SK-N-SH (cell line): Measurements from ENCODE around the gene RNF150. TPM values are rescaled to one million over a fixed set of nuclear protein-coding genes. Genes with fewer than 3 reads are reported as not detected.

Experiments
- CTCF ChIA-PET: fragments of 300-600, 350-600 bp; formaldehyde crosslinking; extraction: SDS; loops from one replicate; lab custom pipeline; 2021; lab: Yijun Ruan, JAX
- POLR2A ChIA-PET: fragments of 350-600 bp; sonication (Branson Sonifier 250); formaldehyde crosslinking; extraction: SDS; loops from one replicate; lab custom pipeline; 2020; ENCODE audit warnings: antibody characterized with exemption, inconsistent platforms; lab: Yijun Ruan, JAX
- DNase-seq: peaks from one replicate; pipeline ENCODE4 v3.0.0; 2012
- H2AFZ ChIP-seq: fragments of 200-600 bp; sonication (generic); 2 replicates; pipeline ENCODE4 v1.8.1; 2016; ENCODE audit warnings: antibody characterized with exemption, mild to moderate bottlenecking, low read depth
- H3F3A ChIP-seq: fragments of 200-600 bp; sonication (generic); replicated peaks from 2 replicates; pipeline ENCODE3; 2016; ENCODE audit warnings: antibody characterized with exemption, mild to moderate bottlenecking; ENCODE audit not compliant: insufficient read depth
- H3K27ac ChIP-seq, 2 experiments: fragments of 200-500 bp in 1 of 2; fragments of 200-600 bp in 1 of 2; sonication (Bioruptor generic) in 1 of 2; sonication (generic), shearing (Covaris generic) in 1 of 2; 2 replicates each; pipeline versions ENCODE4 v1.5.1 to v1.6.1; 2014 to 2016; ENCODE audit warnings: low read depth in 2 of 2, inconsistent platforms in 1 of 2, low read length in 1 of 2, mild to moderate bottlenecking in 1 of 2, mixed read lengths in 1 of 2
- H3K27me3 ChIP-seq: fragments of 200-600 bp; sonication (generic), shearing (Covaris generic); 2 replicates; pipeline ENCODE4 v1.6.1; 2016; ENCODE audit warnings: mixed run types; ENCODE audit not compliant: insufficient read depth
- H3K36me3 ChIP-seq, 2 experiments: fragments of 200-500 bp in 1 of 2; fragments of 200-600 bp in 1 of 2; sonication (Bioruptor generic) in 1 of 2; sonication (generic) in 1 of 2; replicated peaks in 1 of 2; 2 replicates each; pipeline versions ENCODE3 to v1.5.1; 2014 to 2016; ENCODE audit warnings: low read length in 1 of 2, mild to moderate bottlenecking in 1 of 2; ENCODE audit not compliant: insufficient read depth in 2 of 2, control insufficient read depth in 1 of 2
- H3K4me1 ChIP-seq, 2 experiments: fragments of 200-500 bp in 1 of 2; fragments of 200-600 bp in 1 of 2; sonication (Bioruptor generic) in 1 of 2; sonication (generic), shearing (Covaris generic) in 1 of 2; 2 replicates each; pipeline versions ENCODE4 v1.5.1 to v1.6.1; 2014 to 2016; ENCODE audit warnings: low read depth in 1 of 2, low read length in 1 of 2, mixed run types in 1 of 2; ENCODE audit not compliant: insufficient read depth in 2 of 2, control insufficient read depth in 1 of 2
- H3K4me2 ChIP-seq: fragments of 200-600 bp; sonication (generic), shearing (Covaris generic); 2 replicates; pipeline ENCODE4 v1.6.1; 2017; ENCODE audit warnings: mixed run types
- H3K4me3 ChIP-seq, 2 experiments: fragments of 200-500 bp in 1 of 2; fragments of 200-600 bp in 1 of 2; sonication (Bioruptor generic) in 1 of 2; sonication (generic), shearing (Covaris generic) in 1 of 2; 2 replicates each; pipeline versions ENCODE4 v1.5.1 to v1.8.1; 2014 to 2016; ENCODE audit warnings: low read depth in 2 of 2, inconsistent platforms in 1 of 2, low read length in 1 of 2, mild to moderate bottlenecking in 1 of 2, mixed read lengths in 1 of 2, moderate library complexity in 1 of 2
- H3K79me2 ChIP-seq: fragments of 200-600 bp; sonication (generic); 2 replicates; pipeline ENCODE4 v1.8.1; 2017; ENCODE audit warnings: mild to moderate bottlenecking; ENCODE audit not compliant: insufficient read depth
- H3K9ac ChIP-seq: fragments of 200-600 bp; sonication (generic); 2 replicates; pipeline ENCODE4 v1.6.1; 2017; ENCODE audit warnings: mixed run types
- H3K9me2 ChIP-seq: fragments of 200-600 bp; sonication (generic); 2 replicates; pipeline ENCODE4 v1.6.1; 2017; ENCODE audit warnings: mixed run types
- H3K9me3 ChIP-seq: fragments of 200-600 bp; sonication (generic); 2 replicates; pipeline ENCODE4 v1.6.1; 2017; ENCODE audit warnings: mixed run types, mild to moderate bottlenecking, moderate library complexity
- H4K20me1 ChIP-seq: fragments of 200-600 bp; sonication (generic); 2 replicates; pipeline ENCODE4 v1.6.1; 2017; ENCODE audit warnings: mild to moderate bottlenecking, mixed run types; ENCODE audit not compliant: insufficient read depth
- CHD2 ChIP-seq: fragments of 150-350 bp; IDR thresholded peaks from 2 replicates; pipeline ENCODE4 v1.6.1; 2018; ENCODE audit warnings: low read length; ENCODE audit not compliant: partially characterized antibody
- ELF1 ChIP-seq: IDR thresholded peaks from 2 replicates; pipeline ENCODE4 v1.4.0; 2012
- EP300 ChIP-seq, 2 experiments: IDR thresholded peaks; 2 replicates each; pipeline versions ENCODE4 v1.4.0 to v1.6.1; 2012; ENCODE audit warnings: borderline replicate concordance in 1 of 2, low read depth in 1 of 2, low read length in 1 of 2
- FOSL2 ChIP-seq: IDR thresholded peaks from 2 replicates; pipeline ENCODE4 v1.4.0; 2012; ENCODE audit warnings: low read depth, mild to moderate bottlenecking, moderate library complexity, borderline replicate concordance
- FOXM1 ChIP-seq: IDR thresholded peaks from 2 replicates; pipeline ENCODE4 v1.4.0; 2012; ENCODE audit warnings: low read depth, mild to moderate bottlenecking
- GATA2 ChIP-seq: sonication (generic); formaldehyde crosslinking; IDR thresholded peaks from 2 replicates; pipeline ENCODE4 v1.5.0; 2020; ENCODE audit warnings: mild to moderate bottlenecking, missing genetic modification reagents
- IRF3 ChIP-seq: fragments of 150-350 bp; IDR thresholded peaks from 2 replicates; pipeline ENCODE4 v1.6.1; 2016; ENCODE audit warnings: mild to moderate bottlenecking, low read depth, low read length
- JUND ChIP-seq: IDR thresholded peaks from 2 replicates; pipeline ENCODE4 v1.4.0; 2012
- MEF2A ChIP-seq: IDR thresholded peaks from 2 replicates; pipeline ENCODE4 v1.4.0; 2012; ENCODE audit warnings: low read depth, borderline replicate concordance
- MXI1 ChIP-seq: IDR thresholded peaks from 2 replicates; pipeline ENCODE4 v1.6.1; 2012; ENCODE audit warnings: mild to moderate bottlenecking, low read depth, low read length, improper control_type of control experiment
- NFIC ChIP-seq: IDR thresholded peaks from 2 replicates; pipeline ENCODE4 v1.4.0; 2012; ENCODE audit warnings: borderline replicate concordance
- PBX3 ChIP-seq: IDR thresholded peaks from 2 replicates; pipeline ENCODE4; 2012
- POLR2AphosphoS5 ChIP-seq: IDR thresholded peaks from 2 replicates; pipeline ENCODE4 v1.6.1; 2012; ENCODE audit warnings: low read depth, low read length
- REST ChIP-seq: IDR thresholded peaks from 2 replicates; pipeline ENCODE4 v1.6.1; 2012; ENCODE audit warnings: mild to moderate bottlenecking, low read depth, low read length, moderate library complexity
- RXRA ChIP-seq: IDR thresholded peaks from 2 replicates; pipeline ENCODE4 v1.4.0; 2012; ENCODE audit warnings: low read depth, mild to moderate bottlenecking, borderline replicate concordance
- SIN3A ChIP-seq: IDR thresholded peaks from 2 replicates; pipeline ENCODE4 v1.6.1; 2012; ENCODE audit warnings: low read depth, mild to moderate bottlenecking, low read length, moderate library complexity, borderline replicate concordance
- TAF1 ChIP-seq: IDR thresholded peaks from 2 replicates; pipeline ENCODE4 v1.6.1; 2012; ENCODE audit warnings: low read depth, mild to moderate bottlenecking, low read length, moderate library complexity, borderline replicate concordance
- TCF12 ChIP-seq: IDR thresholded peaks from 2 replicates; pipeline ENCODE4 v1.4.0; 2012
- USF2 ChIP-seq: fragments of 150-350 bp; IDR thresholded peaks from 2 replicates; pipeline ENCODE4 v1.6.1; 2017; ENCODE audit warnings: antibody characterized with exemption, low read length, low read depth, borderline replicate concordance
- WGBS: methylation state at CpG from one replicate; pipeline ENCODE4 v1.1.6; 2017; ENCODE audit warnings: low lambda C conversion rate; 5-methylcytosine and 5-hydroxymethylcytosine counted together
- polyA plus RNA-seq, 3 experiments: library from polyadenylated mRNA; depleted of rRNA; stranded (reverse); fragments of >200 nt; gene quantifications; 2 replicates each; pipeline ENCODE4 v1.2.3, GENCODE V29; 2012

RNF150 gene
- polyA plus RNA-seq, 1 of the 3 experiments (the other 2 are of a cell fraction): 5.8 TPM

- TF ChIP-seq EP300 (IDR thresholded peaks at IDR 0.05; ENCODE audit: borderline replicate concordance in 1 of 2, low read depth in 1 of 2, low read length in 1 of 2): no peak; a peak in 1 of 4 replicates
- TF ChIP-seq CHD2: no peak
- no peak for TF ChIP-seq PBX3
- TF ChIP-seq FOXM1: no peak
- no peak for TF ChIP-seq POLR2AphosphoS5
Observed at GRCh38 chr4:140944199-140944515, 189.1 kb downstream of the RNF150 start (continued).

- ChIA-PET POLR2A (no interaction called here), CTCF (no interaction called here)
- no peaks in the 10 kb centered on the region for H3K27me3 ChIP-seq
- peak overlapping the region; percentile 89 to 91 for H3K27ac ChIP-seq
- DNase-seq: no peak
- no peaks in the 10 kb centered on the region for H4K20me1 ChIP-seq
- peak; percentile 59 for TF ChIP-seq JUND
- TF ChIP-seq IRF3: no peak
- TF ChIP-seq GATA2: no peak
- no peak for TF ChIP-seq ELF1
- TF ChIP-seq CHD2: no peak
- no peak; the same call in 1 of the 2 replicates for TF ChIP-seq POLR2AphosphoS5
- peak in 1 of 2 experiments; percentile 88; a peak in 3 of 4 replicates for TF ChIP-seq EP300 (IDR thresholded peaks at IDR 0.05; ENCODE audit: borderline replicate concordance in 1 of 2, low read depth in 1 of 2, low read length in 1 of 2)
- TF ChIP-seq NFIC: peak; percentile 87
- peak; percentile 78 for TF ChIP-seq PBX3
- 0 out of 2 replicates have a peak, but pooled peaks have one; percentile 47 for TF ChIP-seq RXRA
- TF ChIP-seq TAF1: no peak
- no peak for TF ChIP-seq SIN3A
- TF ChIP-seq MXI1: no peak
- peak; percentile 60; the same call in 1 of the 2 replicates for TF ChIP-seq MEF2A
- TF ChIP-seq USF2: no peak
- no peak for TF ChIP-seq REST
- peak; percentile 19; the same call in 1 of the 2 replicates for TF ChIP-seq FOSL2
- TF ChIP-seq TCF12: peak; percentile 86
- H3F3A ChIP-seq: peaks cover 58% of the 10 kb centered on the region
- H3K4me1 ChIP-seq: peaks cover 36 to 50% of the 10 kb centered on the region in 2 experiments
- H3K79me2 ChIP-seq: peaks cover 44% of the 10 kb centered on the region
- no peaks in the 10 kb centered on the region for H3K9me3 ChIP-seq
- H3K36me3 ChIP-seq: peaks cover 10 to 11% of the 10 kb centered on the region in 2 experiments
- H3K9me2 ChIP-seq: no peaks in the 10 kb centered on the region
- H3K4me2 ChIP-seq: peak overlapping the region; percentile 71
- H2AFZ ChIP-seq: no peak overlapping the region
- peak overlapping the region; percentile 63 for H3K9ac ChIP-seq
- peak overlapping the region in 1 of 2 experiments; percentile 36; a peak in 1 of 4 replicates for H3K4me3 ChIP-seq
- WGBS: 10% methylated on average over 3 of the region's 3 CpGs
Observed at GRCh38 chr4:140943486-140944198, 189.6 kb downstream of the RNF150 start.
